ENCODE measurements around the gene PELI2.

GRCh38 chr14:56137453-56137807, 19.2 kb downstream of the PELI2 start:
- TF ChIP-seq POLR2A (IDR thresholded peaks at IDR 0.05; ENCODE audit: low read depth, low read length) = no peak
- TF ChIP-seq POLR2AphosphoS5 (IDR thresholded peaks at IDR 0.05; ENCODE audit: low read depth, low read length) = no peak
